Heart left ventricle (tissue), 13 donors: ENCODE data around the gene SLC7A1.

ENCODE experiments used
- CTCF ChIP-seq, 12 donors: fragments of 200-600 bp; sonication (generic) in 4 of 12; IDR thresholded peaks; one replicate each; pipeline versions ENCODE4 v1.5.0 to v1.8.0; 2018 to 2022; ENCODE audit warnings: antibody characterized with exemption in 12 of 12, mild to moderate bottlenecking in 5 of 12
- POLR2A ChIP-seq, 2 donors: fragments of 450-650 bp; IDR thresholded peaks; one replicate each; pipeline ENCODE4 v1.6.1; 2017; ENCODE audit warnings: antibody characterized with exemption in 2 of 2, mild to moderate bottlenecking in 2 of 2, moderate library complexity in 2 of 2
- donor health status: ischemic (EF 13 %, LVEDD 7.1; RV severe dilation, severe dysfunction).
- donor health status: DM: no; HTN: yes; CAD: no.
- donor health status: DM: no; HTN: no; CAD: no.
- donor health status: ischemic (EF 25% LVEDD 6.9; RV normal size, moderate dysfunction).
- donor health status: ischemic (EF 25% LVEDD 5.7; RV mildly dilated, moderate dysfunction).
- donor health status: ischemic (EF 35%, LVEDD 5.7; RV mildly dilated, moderate dysfunction).
- donor health status: nonischemic (EF 11% LVEDD 7.7; RV severe dilation, severe dysfunction).
- donor health status: DM: yes; HTN: yes; CAD: no.
- donor health status: PGD.
- donor health status: ischemic (EF 29% LVEDD 5.4; RV normal size, mild dysfunction).
- donor health status: nonischemic (EF 23%, LVEDD 6.1; RV moderate dilation, normal function).

GRCh38 chr13:29551214-29551613 is 44.3 kb downstream of the SLC7A1 start:
- no peak for TF ChIP-seq CTCF (IDR thresholded peaks at IDR 0.05)
- no peak for TF ChIP-seq POLR2A (IDR thresholded peaks at IDR 0.05)
